ENCODE data around the gene ACAP2.
A peak's percentile ranks its signal among the peaks of the same experiment; 100 is the strongest.

Gene ACAP2

GRCh38 chr3:195271410-195272243 is 171.2 kb downstream of the ACAP2 start:
- no peaks in the 10 kb centered on the region for H3K27me3 ChIP-seq (ENCODE audit: insufficient read depth, poor library complexity, severe bottlenecking)
- peak overlapping the region; percentile 66 for H3K27ac ChIP-seq (replicated peaks)
- peak; percentile 33 for TF ChIP-seq CTCF (IDR thresholded peaks at IDR 0.05; ENCODE audit: insufficient read depth, low read length)
- no peak for TF ChIP-seq POLR2AphosphoS5 (IDR thresholded peaks at IDR 0.05; ENCODE audit: low read depth)
- peak; percentile 63; the same call in 1 of the 2 replicates for TF ChIP-seq SPI1 (IDR thresholded peaks at IDR 0.05; ENCODE audit: borderline replicate concordance, low read depth)
- peak; percentile 79 to 86 for DNase-seq (ENCODE audit: low read depth in 1 of 2, low spot score in 1 of 2)
- H3K4me3 ChIP-seq (replicated peaks; ENCODE audit: insufficient read depth, low read length), result peak overlapping the region; percentile 70

GRCh38 chr3:195270817-195271409 is 171.9 kb downstream of the ACAP2 start, which contains the start of gene XXYLT1:
Gene XXYLT1 (minus strand): TSS chr3:195271159. CDS start chr3:195271058, 101 bp downstream.
- DNase-seq (ENCODE audit: low read depth in 1 of 2, low spot score in 1 of 2), result peak; percentile 41 to 83
- peak within 1 kb of the TSS; percentile 70 for H3K4me3 ChIP-seq (replicated peaks; ENCODE audit: insufficient read depth, low read length)
- H3K27ac ChIP-seq (replicated peaks), result peak within 1 kb of the TSS; percentile 66
- H3K27me3 ChIP-seq (ENCODE audit: insufficient read depth, poor library complexity, severe bottlenecking), result no peaks in the 10 kb centered on the region
- TF ChIP-seq CTCF (IDR thresholded peaks at IDR 0.05; ENCODE audit: insufficient read depth, low read length), result peak; percentile 12
- TF ChIP-seq REST (IDR thresholded peaks at IDR 0.05; ENCODE audit: insufficient replicate concordance, low read depth), result no peak

- DNase-seq (ENCODE audit: low read depth in 1 of 2, low spot score in 1 of 2), result peak; percentile 26 to 51
- TF ChIP-seq GABPA (IDR thresholded peaks at IDR 0.05; ENCODE audit: low read depth) (no peak), POLR2AphosphoS5 (IDR thresholded peaks at IDR 0.05; ENCODE audit: low read depth) (no peak), SPI1 (IDR thresholded peaks at IDR 0.05; ENCODE audit: borderline replicate concordance, low read depth) (no peak), CTCF (IDR thresholded peaks at IDR 0.05; ENCODE audit: insufficient read depth, low read length) (no peak), REST (IDR thresholded peaks at IDR 0.05; ENCODE audit: insufficient replicate concordance, low read depth) (no peak)
- Histone ChIP-seq H3K4me3 (replicated peaks; ENCODE audit: insufficient read depth, low read length) (peak overlapping the region; percentile 70), H3K27ac (replicated peaks) (peak overlapping the region; percentile 66), H3K27me3 (ENCODE audit: insufficient read depth, poor library complexity, severe bottlenecking) (no peaks in the 10 kb centered on the region)
Observed at GRCh38 chr3:195270079-195270816, 172.6 kb downstream of the ACAP2 start.
